Epithelial cell of alveolus of lung (primary cell): ENCODE data around the gene CRB2. TPM values are rescaled to one million over a fixed set of nuclear protein-coding genes. Genes with fewer than 3 reads are reported as not detected.

Experiments
- total RNA-seq: library from RNA; depleted of rRNA; stranded (reverse); fragments of >200 nt; gene quantifications from 2 replicates; pipeline ENCODE4 v1.2.1, GENCODE V29; 2015

CRB2 gene
- total RNA-seq = not detected in 2 replicates

GRCh38 chr9:123355761-123356431 is at the start of gene CRB2:
TSS of gene CRB2 (plus strand) at chr9:123356197. CDS start at chr9:123356261, 64 bp downstream.

Other genes starting within 250 kb of the CRB2 start
- 1.9 and 2.2 TPM in 2 replicates for gene STRBP, start 87.6 kb upstream of the CRB2 start, total RNA-seq